BE2C (cell line): Measurements from ENCODE around the gene ABRACL.

Experiments used
- DNase-seq: peaks from one replicate; pipeline ENCODE4 v3.0.0-alpha.2; 2020
- H3K27me3 ChIP-seq: fragments of 250-450 bp; sonication (Bioruptor Pico); 2 replicates; pipeline ENCODE4 v1.5.1; 2020; ENCODE audit warnings: mild to moderate bottlenecking
- H3K36me3 ChIP-seq: fragments of 250-450 bp; sonication (Bioruptor Pico); 2 replicates; pipeline ENCODE4 v1.5.1; 2020; ENCODE audit warnings: mild to moderate bottlenecking
- H3K4me1 ChIP-seq: fragments of 250-450 bp; sonication (Bioruptor Pico); 2 replicates; pipeline ENCODE4 v1.5.1; 2020
- H3K4me3 ChIP-seq: 2 replicates; pipeline ENCODE4 v1.5.1; 2011; ENCODE audit warnings: low read depth, low read length
- H3K9me3 ChIP-seq: fragments of 250-450 bp; sonication (Bioruptor Pico); 2 replicates; pipeline ENCODE4 v1.5.1; 2020
- CTCF ChIP-seq: IDR thresholded peaks from 2 replicates; pipeline ENCODE4 v1.5.1; 2012; ENCODE audit warnings: mild to moderate bottlenecking, low read depth, low read length

ABRACL gene

GRCh38 chr6:139008117-139008516 lies 20.4 kb upstream of the ABRACL start:
- Histone ChIP-seq H3K9me3 (no peaks in the 10 kb centered on the region), H3K27me3 (no peaks in the 10 kb centered on the region), H3K4me3 (no peak overlapping the region), H3K36me3 (no peaks in the 10 kb centered on the region), H3K4me1 (no peaks in the 10 kb centered on the region)
- no peak for DNase-seq
- TF ChIP-seq CTCF = no peak

- Histone ChIP-seq H3K27me3 (no peaks in the 10 kb centered on the region), H3K4me1 (no peaks in the 10 kb centered on the region), H3K36me3 (no peaks in the 10 kb centered on the region), H3K9me3 (no peaks in the 10 kb centered on the region), H3K4me3 (no peak overlapping the region)
- no peak for DNase-seq
- no peak for TF ChIP-seq CTCF
Measured at GRCh38 chr6:139010674-139011073, 17.9 kb upstream of the ABRACL start.

GRCh38 chr6:139011980-139012379 lies 16.6 kb upstream of the ABRACL start:
- Histone ChIP-seq H3K36me3 (no peaks in the 10 kb centered on the region), H3K9me3 (no peaks in the 10 kb centered on the region), H3K4me3 (no peak overlapping the region), H3K27me3 (no peaks in the 10 kb centered on the region), H3K4me1 (no peaks in the 10 kb centered on the region)
- no peak for DNase-seq
- no peak for TF ChIP-seq CTCF

- Histone ChIP-seq H3K4me1 (no peaks in the 10 kb centered on the region), H3K9me3 (no peaks in the 10 kb centered on the region), H3K4me3 (no peak overlapping the region), H3K36me3 (no peaks in the 10 kb centered on the region), H3K27me3 (no peaks in the 10 kb centered on the region)
- TF ChIP-seq CTCF = no peak
- DNase-seq = no peak
Measured at GRCh38 chr6:139013185-139013800, 15.3 kb upstream of the ABRACL start.

- no peaks in the 10 kb centered on the region for H3K27me3 ChIP-seq
Measured at GRCh38 chr6:139014945-139015344, 13.6 kb upstream of the ABRACL start.

More at GRCh38 chr6:139014945-139015344, 13.6 kb upstream of the ABRACL start:
- TF ChIP-seq CTCF = no peak
- no peaks in the 10 kb centered on the region for H3K9me3 ChIP-seq
- H3K4me3 ChIP-seq = no peak overlapping the region
- DNase-seq = no peak
- no peaks in the 10 kb centered on the region for H3K36me3 ChIP-seq
- H3K4me1 ChIP-seq = no peaks in the 10 kb centered on the region
